Neural crest cell (in vitro differentiated cells): ENCODE results near the gene CYTH1. TPM values are rescaled to one million over a fixed set of nuclear protein-coding genes. Genes with fewer than 3 reads are reported as not detected.

Experiments used
- DNase-seq: peaks from one replicate; pipeline ENCODE4 v3.0.0; 2021; ENCODE audit warnings: low read depth, mixed read lengths, low spot score
- H3K27ac Mint-ChIP-seq: one replicate; pipeline ENCODE4 v1.8.0; 2021; ENCODE audit warnings: mild to moderate bottlenecking, mixed read lengths; ENCODE audit not compliant: unreplicated experiment
- H3K27me3 Mint-ChIP-seq: 2 replicates; pipeline ENCODE4 v1.8.0; 2021; ENCODE audit warnings: low read depth, mild to moderate bottlenecking, mixed read lengths
- H3K36me3 Mint-ChIP-seq: 2 replicates; pipeline ENCODE4 v1.8.0; 2021; ENCODE audit warnings: low read depth, mild to moderate bottlenecking, mixed read lengths
- H3K4me1 Mint-ChIP-seq: 2 replicates; pipeline ENCODE4 v1.8.0; 2021; ENCODE audit warnings: mixed read lengths
- H3K4me3 Mint-ChIP-seq: one replicate; pipeline ENCODE4 v1.8.0; 2021; ENCODE audit warnings: mild to moderate bottlenecking, mixed read lengths
- H3K9me3 Mint-ChIP-seq: 2 replicates; pipeline ENCODE4 v1.8.0; 2021; ENCODE audit warnings: mixed read lengths
- CTCF ChIP-seq: fragments of 200-600 bp; sonication (generic); conservative IDR thresholded peaks from 2 replicates; pipeline ENCODE4 v1.5.0; 2021; ENCODE audit warnings: antibody characterized with exemption, mild to moderate bottlenecking
- total RNA-seq: library from RNA; stranded (reverse); gene quantifications from 2 replicates; pipeline ENCODE4 v1.2.1, GENCODE V29; 2021

The CYTH1 gene
- total RNA-seq, 1 donor from 2014 or later: 26.8 TPM

DNA sequence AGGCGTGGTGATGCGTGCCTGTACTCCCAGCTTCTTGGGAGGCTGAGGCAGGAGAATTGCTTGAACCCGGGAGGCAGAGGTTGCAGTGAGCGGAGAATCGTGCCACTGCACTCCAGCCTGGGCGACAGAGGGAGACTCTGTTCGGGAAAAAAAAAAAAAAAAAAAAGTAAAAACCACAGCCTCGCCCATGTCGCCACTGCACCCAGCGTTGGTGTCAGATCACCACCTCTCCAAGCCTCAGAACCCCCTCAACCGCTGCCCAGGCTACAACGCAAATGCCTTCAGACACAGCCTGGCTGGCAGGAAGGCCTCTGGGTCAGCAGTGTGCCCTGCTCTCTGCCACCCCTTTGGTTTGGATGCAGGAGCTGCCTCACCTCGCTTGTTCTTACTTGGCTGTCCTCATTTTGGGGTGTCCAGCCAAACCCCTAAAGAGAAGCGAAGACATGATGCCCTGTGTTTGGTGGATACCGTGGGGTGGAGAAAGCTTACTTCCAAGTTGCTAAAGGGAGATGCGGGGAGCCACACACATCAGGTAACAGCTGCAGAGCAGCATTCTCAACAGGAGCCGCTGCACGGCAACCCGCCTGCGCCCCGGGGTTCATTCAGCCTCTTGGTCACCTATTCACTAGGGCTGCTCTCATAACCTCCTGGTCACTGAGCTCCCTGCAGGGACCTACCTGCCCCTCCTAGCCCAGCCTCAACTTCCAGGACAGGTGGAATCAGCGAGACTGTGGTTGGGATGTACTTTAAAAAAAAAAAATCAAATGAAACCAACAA is 13.0 kb upstream of the CYTH1 start:
- Mint-ChIP-seq H3K4me3 (no peak overlapping the region), H3K27me3 (no peaks in the 10 kb centered on the region), H3K36me3 (peaks cover 11% of the 10 kb centered on the region), H3K9me3 (no peaks in the 10 kb centered on the region), H3K27ac (no peak overlapping the region), H3K4me1 (peaks cover 7% of the 10 kb centered on the region)
- TF ChIP-seq CTCF: no peak
- DNase-seq: no peak

DNA sequence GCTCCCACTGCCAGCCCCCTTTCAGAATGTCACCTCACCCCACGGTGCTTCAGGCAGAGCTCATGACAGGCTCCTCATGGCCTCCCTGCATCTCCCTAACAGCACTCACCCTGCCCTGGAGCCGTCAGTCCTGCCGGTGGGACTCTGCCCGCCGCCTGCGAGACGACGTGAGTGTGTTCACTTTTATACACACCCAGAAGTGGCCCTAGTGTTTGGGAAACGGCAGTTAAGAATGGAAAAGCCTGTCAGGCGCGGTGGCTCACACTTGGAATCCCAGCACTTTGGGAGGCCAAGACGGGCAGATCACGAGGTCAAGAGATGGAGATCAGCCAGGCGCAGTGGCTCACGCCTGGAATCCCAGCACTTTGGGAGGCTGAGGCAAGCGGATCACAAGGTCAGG is 12.3 kb upstream of the CYTH1 start:
- no peak for DNase-seq
- no peak for TF ChIP-seq CTCF
- Mint-ChIP-seq H3K4me1 (peaks cover 7% of the 10 kb centered on the region), H3K36me3 (peaks cover 11% of the 10 kb centered on the region), H3K9me3 (no peaks in the 10 kb centered on the region), H3K27me3 (no peaks in the 10 kb centered on the region), H3K27ac (peak overlapping the region; percentile 69), H3K4me3 (no peak overlapping the region)

DNA sequence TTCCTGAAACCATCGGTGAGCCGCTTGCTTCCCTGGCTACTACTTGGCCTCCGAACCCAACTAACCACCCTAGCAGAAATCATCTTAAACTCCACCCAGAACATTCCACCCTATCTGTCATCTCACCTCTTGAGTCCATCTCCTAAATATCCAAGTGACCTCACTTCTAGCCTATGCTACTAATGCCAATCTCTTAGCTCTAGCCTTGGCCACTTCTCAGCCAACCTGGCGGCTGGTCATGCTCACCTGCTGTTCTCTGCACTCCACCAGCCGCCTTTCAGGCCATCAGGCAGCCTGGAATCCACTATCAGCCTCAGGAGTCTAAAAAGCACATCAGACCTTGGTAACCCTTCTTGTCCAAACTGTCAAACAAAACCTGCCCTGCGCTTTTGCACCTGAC is 11.9 kb upstream of the CYTH1 start:
- Mint-ChIP-seq H3K27me3 (no peaks in the 10 kb centered on the region), H3K4me3 (no peak overlapping the region), H3K36me3 (peaks cover 11% of the 10 kb centered on the region), H3K9me3 (no peaks in the 10 kb centered on the region), H3K4me1 (peaks cover 7% of the 10 kb centered on the region), H3K27ac (no peak overlapping the region)
- no peak for DNase-seq
- no peak for TF ChIP-seq CTCF

- TF ChIP-seq CTCF: no peak
- Mint-ChIP-seq H3K27ac (no peak overlapping the region), H3K4me3 (no peak overlapping the region), H3K27me3 (no peaks in the 10 kb centered on the region), H3K36me3 (peaks cover 8% of the 10 kb centered on the region), H3K9me3 (no peaks in the 10 kb centered on the region), H3K4me1 (peaks cover 7% of the 10 kb centered on the region)
- no peak for DNase-seq
Observed at GRCh38 chr17:78793415-78793814, 11.3 kb upstream of the CYTH1 start.

- peaks cover 7% of the 10 kb centered on the region for H3K36me3 Mint-ChIP-seq
- DNase-seq: no peak
- H3K27ac Mint-ChIP-seq: no peak overlapping the region
- H3K4me1 Mint-ChIP-seq: peaks cover 7% of the 10 kb centered on the region
- no peaks in the 10 kb centered on the region for H3K27me3 Mint-ChIP-seq
- no peak for TF ChIP-seq CTCF
- H3K4me3 Mint-ChIP-seq: no peak overlapping the region
- H3K9me3 Mint-ChIP-seq: no peaks in the 10 kb centered on the region
Observed at GRCh38 chr17:78791840-78792709, 10.0 kb upstream of the CYTH1 start.
